HepG2 (cell line): Measurements from ENCODE around the gene SUPV3L1. TPM values are rescaled to one million over a fixed set of nuclear protein-coding genes. Genes with fewer than 3 reads are reported as not detected.
A peak's percentile ranks its signal among the peaks of the same experiment; 100 is the strongest.

Experiments used
- HDAC2 ChIP-seq: sonication (generic); formaldehyde crosslinking; IDR thresholded peaks from 2 replicates; pipeline ENCODE4 v1.4.0; 2020; ENCODE audit warnings: missing genetic modification reagents
- MXI1 ChIP-seq: IDR thresholded peaks from 3 replicates; pipeline ENCODE4 v1.6.1; 2012; ENCODE audit warnings: low read depth, low read length, inconsistent platforms, borderline replicate concordance
- NR2F1 ChIP-seq, 2 experiments: fragments of 450-650 bp in 1 of 2; formaldehyde crosslinking in 1 of 2; IDR thresholded peaks; 2 replicates each; pipeline versions ENCODE4 v1.5.0 to v1.6.1; 2016 to 2020; ENCODE audit warnings: mild to moderate bottlenecking in 1 of 2, missing compliant biosample characterization in 1 of 2, missing genetic modification reagents in 1 of 2, moderate library complexity in 1 of 2
- REL ChIP-seq: sonication (generic); formaldehyde crosslinking; conservative IDR thresholded peaks from 2 replicates; pipeline ENCODE4 v1.8.0; 2022; ENCODE audit warnings: mild to moderate bottlenecking, missing genetic modification reagents, moderate library complexity
- RFX1 ChIP-seq: fragments of 450-650 bp; IDR thresholded peaks from 2 replicates; pipeline ENCODE4 v1.6.1; 2017
- SMAD9 ChIP-seq: sonication (generic); formaldehyde crosslinking; IDR thresholded peaks from 2 replicates; pipeline ENCODE4 v1.5.1; 2020; ENCODE audit warnings: mild to moderate bottlenecking, missing genetic modification reagents
- TRIM24 ChIP-seq: sonication (generic); formaldehyde crosslinking; IDR thresholded peaks from 2 replicates; pipeline ENCODE4 v1.8.0; 2022; ENCODE audit warnings: mild to moderate bottlenecking, missing genetic modification reagents
- polyA plus RNA-seq, 8 experiments: library from polyadenylated mRNA; depleted of rRNA in 3 of 8; stranded (reverse) in 7 of 8; unstranded in 1 of 8; fragments of >200 nt; fragmentation: Illumina TruSeq in 4 of 8; extraction: Trizol in 4 of 8; gene quantifications; 2 replicates each; pipeline versions ENCODE4 v1.2.1 to v1.2.3, GENCODE V29; 2011 to 2016; ENCODE audit warnings: low read depth in 4 of 8, missing spikeins in 1 of 8, mixed read lengths in 1 of 8; ENCODE audit not compliant: insufficient read depth in 1 of 8
- total RNA-seq, 5 experiments: library from RNA; depleted of rRNA; stranded (reverse); fragments of >200 nt; fragmentation: Illumina TruSeq; extraction: Trizol; gene quantifications; 2 replicates each; pipeline ENCODE4 v1.2.3, GENCODE V29; 2016; ENCODE audit warnings: low read depth in 1 of 5
- TF ChIP-seq, protein P1 (sequence below): sonication (generic); formaldehyde crosslinking; IDR thresholded peaks from 2 replicates; pipeline ENCODE4 v1.5.0; 2020; ENCODE audit warnings: mild to moderate bottlenecking, missing genetic modification reagents, borderline replicate concordance
- TF ChIP-seq, protein P2 (sequence below): sonication (generic); formaldehyde crosslinking; IDR thresholded peaks from 2 replicates; pipeline ENCODE4 v1.4.0; 2020; ENCODE audit warnings: mild to moderate bottlenecking, low read depth, missing genetic modification reagents
- TF ChIP-seq, protein P3 (sequence below): sonication (generic); formaldehyde crosslinking; IDR thresholded peaks from 2 replicates; pipeline ENCODE4 v1.4.0; 2020; ENCODE audit warnings: missing genetic modification reagents

The SUPV3L1 gene
- total and polyA plus RNA-seq, 2 of the 13 experiments (the other 11 are each of a cell fraction or from before 2014, with no cell fraction given), result 28.8 to 45.7 TPM

DNA sequence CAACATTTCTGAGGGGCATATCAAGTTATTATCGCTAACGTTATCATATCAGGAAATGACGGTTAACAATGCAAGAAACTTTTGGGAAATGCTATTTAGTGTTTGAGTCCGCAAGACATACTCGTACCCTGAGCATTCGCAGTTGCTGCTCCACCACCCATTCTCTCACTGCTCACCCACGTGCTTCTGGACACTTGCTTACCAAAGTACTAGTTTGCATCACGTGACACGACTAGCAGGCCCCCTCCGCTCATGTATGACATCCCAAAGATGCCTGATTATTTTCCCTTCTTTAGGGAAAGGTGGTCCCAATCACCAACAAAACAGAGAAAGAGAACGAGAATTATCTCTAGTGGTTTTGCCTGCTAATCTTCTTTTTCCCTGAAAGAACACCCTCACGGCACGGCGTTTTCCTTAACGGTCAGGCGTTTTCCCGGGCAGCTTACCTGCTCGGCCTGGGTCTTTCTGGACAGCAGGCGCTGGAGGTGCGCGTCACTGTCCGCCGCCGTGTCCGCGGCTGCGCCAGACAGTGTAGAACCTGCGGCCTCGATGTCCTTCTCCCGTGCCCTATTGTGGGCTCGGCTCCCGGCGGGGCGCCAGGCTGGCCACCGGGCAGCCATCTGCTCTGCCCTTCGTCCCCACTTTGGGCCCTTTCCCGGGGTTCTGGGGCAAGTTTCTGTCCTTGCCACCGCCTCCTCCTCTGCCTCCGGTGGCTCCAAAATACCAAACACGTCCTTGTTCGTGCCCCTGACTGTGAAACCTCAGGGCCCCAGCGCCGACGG, at the start of gene SUPV3L1 (continued):
- TF ChIP-seq, protein P1, sequence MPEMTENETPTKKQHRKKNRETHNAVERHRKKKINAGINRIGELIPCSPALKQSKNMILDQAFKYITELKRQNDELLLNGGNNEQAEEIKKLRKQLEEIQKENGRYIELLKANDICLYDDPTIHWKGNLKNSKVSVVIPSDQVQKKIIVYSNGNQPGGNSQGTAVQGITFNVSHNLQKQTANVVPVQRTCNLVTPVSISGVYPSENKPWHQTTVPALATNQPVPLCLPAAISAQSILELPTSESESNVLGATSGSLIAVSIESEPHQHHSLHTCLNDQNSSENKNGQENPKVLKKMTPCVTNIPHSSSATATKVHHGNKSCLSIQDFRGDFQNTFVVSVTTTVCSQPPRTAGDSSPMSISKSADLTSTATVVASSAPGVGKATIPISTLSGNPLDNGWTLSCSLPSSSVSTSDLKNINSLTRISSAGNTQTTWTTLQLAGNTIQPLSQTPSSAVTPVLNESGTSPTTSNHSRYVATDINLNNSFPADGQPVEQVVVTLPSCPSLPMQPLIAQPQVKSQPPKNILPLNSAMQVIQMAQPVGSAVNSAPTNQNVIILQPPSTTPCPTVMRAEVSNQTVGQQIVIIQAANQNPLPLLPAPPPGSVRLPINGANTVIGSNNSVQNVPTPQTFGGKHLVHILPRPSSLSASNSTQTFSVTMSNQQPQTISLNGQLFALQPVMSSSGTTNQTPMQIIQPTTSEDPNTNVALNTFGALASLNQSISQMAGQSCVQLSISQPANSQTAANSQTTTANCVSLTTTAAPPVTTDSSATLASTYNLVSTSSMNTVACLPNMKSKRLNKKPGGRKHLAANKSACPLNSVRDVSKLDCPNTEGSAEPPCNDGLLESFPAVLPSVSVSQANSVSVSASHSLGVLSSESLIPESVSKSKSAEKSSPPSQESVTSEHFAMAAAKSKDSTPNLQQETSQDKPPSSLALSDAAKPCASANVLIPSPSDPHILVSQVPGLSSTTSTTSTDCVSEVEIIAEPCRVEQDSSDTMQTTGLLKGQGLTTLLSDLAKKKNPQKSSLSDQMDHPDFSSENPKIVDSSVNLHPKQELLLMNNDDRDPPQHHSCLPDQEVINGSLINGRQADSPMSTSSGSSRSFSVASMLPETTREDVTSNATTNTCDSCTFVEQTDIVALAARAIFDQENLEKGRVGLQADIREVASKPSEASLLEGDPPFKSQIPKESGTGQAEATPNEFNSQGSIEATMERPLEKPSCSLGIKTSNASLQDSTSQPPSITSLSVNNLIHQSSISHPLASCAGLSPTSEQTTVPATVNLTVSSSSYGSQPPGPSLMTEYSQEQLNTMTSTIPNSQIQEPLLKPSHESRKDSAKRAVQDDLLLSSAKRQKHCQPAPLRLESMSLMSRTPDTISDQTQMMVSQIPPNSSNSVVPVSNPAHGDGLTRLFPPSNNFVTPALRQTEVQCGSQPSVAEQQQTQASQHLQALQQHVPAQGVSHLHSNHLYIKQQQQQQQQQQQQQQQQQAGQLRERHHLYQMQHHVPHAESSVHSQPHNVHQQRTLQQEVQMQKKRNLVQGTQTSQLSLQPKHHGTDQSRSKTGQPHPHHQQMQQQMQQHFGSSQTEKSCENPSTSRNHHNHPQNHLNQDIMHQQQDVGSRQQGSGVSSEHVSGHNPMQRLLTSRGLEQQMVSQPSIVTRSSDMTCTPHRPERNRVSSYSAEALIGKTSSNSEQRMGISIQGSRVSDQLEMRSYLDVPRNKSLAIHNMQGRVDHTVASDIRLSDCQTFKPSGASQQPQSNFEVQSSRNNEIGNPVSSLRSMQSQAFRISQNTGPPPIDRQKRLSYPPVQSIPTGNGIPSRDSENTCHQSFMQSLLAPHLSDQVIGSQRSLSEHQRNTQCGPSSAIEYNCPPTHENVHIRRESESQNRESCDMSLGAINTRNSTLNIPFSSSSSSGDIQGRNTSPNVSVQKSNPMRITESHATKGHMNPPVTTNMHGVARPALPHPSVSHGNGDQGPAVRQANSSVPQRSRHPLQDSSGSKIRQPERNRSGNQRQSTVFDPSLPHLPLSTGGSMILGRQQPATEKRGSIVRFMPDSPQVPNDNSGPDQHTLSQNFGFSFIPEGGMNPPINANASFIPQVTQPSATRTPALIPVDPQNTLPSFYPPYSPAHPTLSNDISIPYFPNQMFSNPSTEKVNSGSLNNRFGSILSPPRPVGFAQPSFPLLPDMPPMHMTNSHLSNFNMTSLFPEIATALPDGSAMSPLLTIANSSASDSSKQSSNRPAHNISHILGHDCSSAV (CRISPR knock-in tag), result no peak
- TF ChIP-seq REL (CRISPR knock-in tag) (no peak), MXI1 (peak; percentile 99), RFX1 (no peak), TRIM24 (CRISPR knock-in tag) (no peak), NR2F1 (CRISPR knock-in tag; IDR thresholded peaks at IDR 0.05) (peak in 1 of 2 experiments; percentile 65; a peak in 1 of 4 replicates), HDAC2 (CRISPR knock-in tag) (peak; percentile 74), SMAD9 (CRISPR knock-in tag) (no peak)
- TF ChIP-seq, protein P2, sequence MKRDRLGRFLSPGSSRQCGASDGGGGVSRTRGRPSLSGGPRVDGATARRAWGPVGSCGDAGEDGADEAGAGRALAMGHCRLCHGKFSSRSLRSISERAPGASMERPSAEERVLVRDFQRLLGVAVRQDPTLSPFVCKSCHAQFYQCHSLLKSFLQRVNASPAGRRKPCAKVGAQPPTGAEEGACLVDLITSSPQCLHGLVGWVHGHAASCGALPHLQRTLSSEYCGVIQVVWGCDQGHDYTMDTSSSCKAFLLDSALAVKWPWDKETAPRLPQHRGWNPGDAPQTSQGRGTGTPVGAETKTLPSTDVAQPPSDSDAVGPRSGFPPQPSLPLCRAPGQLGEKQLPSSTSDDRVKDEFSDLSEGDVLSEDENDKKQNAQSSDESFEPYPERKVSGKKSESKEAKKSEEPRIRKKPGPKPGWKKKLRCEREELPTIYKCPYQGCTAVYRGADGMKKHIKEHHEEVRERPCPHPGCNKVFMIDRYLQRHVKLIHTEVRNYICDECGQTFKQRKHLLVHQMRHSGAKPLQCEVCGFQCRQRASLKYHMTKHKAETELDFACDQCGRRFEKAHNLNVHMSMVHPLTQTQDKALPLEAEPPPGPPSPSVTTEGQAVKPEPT, result no peak; the same call in 1 of the 2 replicates
- TF ChIP-seq, protein P3, sequence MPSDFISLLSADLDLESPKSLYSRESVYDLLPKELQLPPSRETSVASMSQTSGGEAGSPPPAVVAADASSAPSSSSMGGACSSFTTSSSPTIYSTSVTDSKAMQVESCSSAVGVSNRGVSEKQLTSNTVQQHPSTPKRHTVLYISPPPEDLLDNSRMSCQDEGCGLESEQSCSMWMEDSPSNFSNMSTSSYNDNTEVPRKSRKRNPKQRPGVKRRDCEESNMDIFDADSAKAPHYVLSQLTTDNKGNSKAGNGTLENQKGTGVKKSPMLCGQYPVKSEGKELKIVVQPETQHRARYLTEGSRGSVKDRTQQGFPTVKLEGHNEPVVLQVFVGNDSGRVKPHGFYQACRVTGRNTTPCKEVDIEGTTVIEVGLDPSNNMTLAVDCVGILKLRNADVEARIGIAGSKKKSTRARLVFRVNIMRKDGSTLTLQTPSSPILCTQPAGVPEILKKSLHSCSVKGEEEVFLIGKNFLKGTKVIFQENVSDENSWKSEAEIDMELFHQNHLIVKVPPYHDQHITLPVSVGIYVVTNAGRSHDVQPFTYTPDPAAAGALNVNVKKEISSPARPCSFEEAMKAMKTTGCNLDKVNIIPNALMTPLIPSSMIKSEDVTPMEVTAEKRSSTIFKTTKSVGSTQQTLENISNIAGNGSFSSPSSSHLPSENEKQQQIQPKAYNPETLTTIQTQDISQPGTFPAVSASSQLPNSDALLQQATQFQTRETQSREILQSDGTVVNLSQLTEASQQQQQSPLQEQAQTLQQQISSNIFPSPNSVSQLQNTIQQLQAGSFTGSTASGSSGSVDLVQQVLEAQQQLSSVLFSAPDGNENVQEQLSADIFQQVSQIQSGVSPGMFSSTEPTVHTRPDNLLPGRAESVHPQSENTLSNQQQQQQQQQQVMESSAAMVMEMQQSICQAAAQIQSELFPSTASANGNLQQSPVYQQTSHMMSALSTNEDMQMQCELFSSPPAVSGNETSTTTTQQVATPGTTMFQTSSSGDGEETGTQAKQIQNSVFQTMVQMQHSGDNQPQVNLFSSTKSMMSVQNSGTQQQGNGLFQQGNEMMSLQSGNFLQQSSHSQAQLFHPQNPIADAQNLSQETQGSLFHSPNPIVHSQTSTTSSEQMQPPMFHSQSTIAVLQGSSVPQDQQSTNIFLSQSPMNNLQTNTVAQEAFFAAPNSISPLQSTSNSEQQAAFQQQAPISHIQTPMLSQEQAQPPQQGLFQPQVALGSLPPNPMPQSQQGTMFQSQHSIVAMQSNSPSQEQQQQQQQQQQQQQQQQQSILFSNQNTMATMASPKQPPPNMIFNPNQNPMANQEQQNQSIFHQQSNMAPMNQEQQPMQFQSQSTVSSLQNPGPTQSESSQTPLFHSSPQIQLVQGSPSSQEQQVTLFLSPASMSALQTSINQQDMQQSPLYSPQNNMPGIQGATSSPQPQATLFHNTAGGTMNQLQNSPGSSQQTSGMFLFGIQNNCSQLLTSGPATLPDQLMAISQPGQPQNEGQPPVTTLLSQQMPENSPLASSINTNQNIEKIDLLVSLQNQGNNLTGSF (CRISPR knock-in tag), result no peak
